ENCODE measurements around the gene GPRC5C. TPM values are rescaled to one million over a fixed set of nuclear protein-coding genes. Genes with fewer than 3 reads are reported as not detected.

GPRC5C gene
- total and polyA plus RNA-seq, 9 of the 15 experiments (the other 6 are each of a cell fraction or from before 2014, with no cell fraction given), result 0.28 to 9.0 (median 4.1) TPM

DNA sequence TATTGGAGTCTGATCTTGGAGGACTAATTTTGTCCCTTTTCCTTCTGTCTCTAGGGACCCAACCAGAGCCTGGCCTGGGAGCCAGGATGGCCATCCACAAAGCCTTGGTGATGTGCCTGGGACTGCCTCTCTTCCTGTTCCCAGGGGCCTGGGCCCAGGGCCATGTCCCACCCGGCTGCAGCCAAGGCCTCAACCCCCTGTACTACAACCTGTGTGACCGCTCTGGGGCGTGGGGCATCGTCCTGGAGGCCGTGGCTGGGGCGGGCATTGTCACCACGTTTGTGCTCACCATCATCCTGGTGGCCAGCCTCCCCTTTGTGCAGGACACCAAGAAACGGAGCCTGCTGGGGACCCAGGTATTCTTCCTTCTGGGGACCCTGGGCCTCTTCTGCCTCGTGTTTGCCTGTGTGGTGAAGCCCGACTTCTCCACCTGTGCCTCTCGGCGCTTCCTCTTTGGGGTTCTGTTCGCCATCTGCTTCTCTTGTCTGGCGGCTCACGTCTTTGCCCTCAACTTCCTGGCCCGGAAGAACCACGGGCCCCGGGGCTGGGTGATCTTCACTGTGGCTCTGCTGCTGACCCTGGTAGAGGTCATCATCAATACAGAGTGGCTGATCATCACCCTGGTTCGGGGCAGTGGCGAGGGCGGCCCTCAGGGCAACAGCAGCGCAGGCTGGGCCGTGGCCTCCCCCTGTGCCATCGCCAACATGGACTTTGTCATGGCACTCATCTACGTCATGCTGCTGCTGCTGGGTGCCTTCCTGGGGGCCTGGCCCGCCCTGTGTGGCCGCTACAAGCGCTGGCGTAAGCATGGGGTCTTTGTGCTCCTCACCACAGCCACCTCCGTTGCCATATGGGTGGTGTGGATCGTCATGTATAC lies 8.0 kb downstream of the GPRC5C start (continued):
- TF ChIP-seq, protein P1, sequence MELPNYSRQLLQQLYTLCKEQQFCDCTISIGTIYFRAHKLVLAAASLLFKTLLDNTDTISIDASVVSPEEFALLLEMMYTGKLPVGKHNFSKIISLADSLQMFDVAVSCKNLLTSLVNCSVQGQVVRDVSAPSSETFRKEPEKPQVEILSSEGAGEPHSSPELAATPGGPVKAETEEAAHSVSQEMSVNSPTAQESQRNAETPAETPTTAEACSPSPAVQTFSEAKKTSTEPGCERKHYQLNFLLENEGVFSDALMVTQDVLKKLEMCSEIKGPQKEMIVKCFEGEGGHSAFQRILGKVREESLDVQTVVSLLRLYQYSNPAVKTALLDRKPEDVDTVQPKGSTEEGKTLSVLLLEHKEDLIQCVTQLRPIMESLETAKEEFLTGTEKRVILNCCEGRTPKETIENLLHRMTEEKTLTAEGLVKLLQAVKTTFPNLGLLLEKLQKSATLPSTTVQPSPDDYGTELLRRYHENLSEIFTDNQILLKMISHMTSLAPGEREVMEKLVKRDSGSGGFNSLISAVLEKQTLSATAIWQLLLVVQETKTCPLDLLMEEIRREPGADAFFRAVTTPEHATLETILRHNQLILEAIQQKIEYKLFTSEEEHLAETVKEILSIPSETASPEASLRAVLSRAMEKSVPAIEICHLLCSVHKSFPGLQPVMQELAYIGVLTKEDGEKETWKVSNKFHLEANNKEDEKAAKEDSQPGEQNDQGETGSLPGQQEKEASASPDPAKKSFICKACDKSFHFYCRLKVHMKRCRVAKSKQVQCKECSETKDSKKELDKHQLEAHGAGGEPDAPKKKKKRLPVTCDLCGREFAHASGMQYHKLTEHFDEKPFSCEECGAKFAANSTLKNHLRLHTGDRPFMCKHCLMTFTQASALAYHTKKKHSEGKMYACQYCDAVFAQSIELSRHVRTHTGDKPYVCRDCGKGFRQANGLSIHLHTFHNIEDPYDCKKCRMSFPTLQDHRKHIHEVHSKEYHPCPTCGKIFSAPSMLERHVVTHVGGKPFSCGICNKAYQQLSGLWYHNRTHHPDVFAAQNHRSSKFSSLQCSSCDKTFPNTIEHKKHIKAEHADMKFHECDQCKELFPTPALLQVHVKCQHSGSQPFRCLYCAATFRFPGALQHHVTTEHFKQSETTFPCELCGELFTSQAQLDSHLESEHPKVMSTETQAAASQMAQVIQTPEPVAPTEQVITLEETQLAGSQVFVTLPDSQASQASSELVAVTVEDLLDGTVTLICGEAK (IDR thresholded peaks at IDR 0.05), result no peak
- TF ChIP-seq, protein P1 (CRISPR knock-in tag; IDR thresholded peaks at IDR 0.05), result no peak
- TF ChIP-seq GTF2E2 (tag; IDR thresholded peaks at IDR 0.05) (no peak), ZNF212 (CRISPR knock-in tag; IDR thresholded peaks at IDR 0.05) (no peak), RFX7 (CRISPR knock-in tag; IDR thresholded peaks at IDR 0.05) (no peak), ZNF785 (CRISPR knock-in tag; IDR thresholded peaks at IDR 0.05) (no peak), CBX3 (IDR thresholded peaks at IDR 0.05; ENCODE audit: borderline replicate concordance in 1 of 2, low read length in 2 of 2) (no peak)
